ENCODE measurements around the gene KYNU.

The KYNU gene

GRCh38 chr2:143015656-143016055 lies 138.2 kb downstream of the KYNU start:
- Histone ChIP-seq H3K9me3 (ENCODE audit: severe bottlenecking) (no peaks in the 10 kb centered on the region), H3K36me3 (ENCODE audit: low read depth) (no peaks in the 10 kb centered on the region), H3K4me1 (ENCODE audit: insufficient read depth, poor library complexity, severe bottlenecking) (no peaks in the 10 kb centered on the region), H3K27ac (ENCODE audit: poor library complexity, severe bottlenecking) (no peak overlapping the region), H3K27me3 (ENCODE audit: insufficient read depth, poor library complexity, severe bottlenecking) (no peaks in the 10 kb centered on the region), H3K4me3 (ENCODE audit: severe bottlenecking) (no peak overlapping the region)
- ATAC-seq (ENCODE audit: low read depth) (no peak), DNase-seq (ENCODE audit: low spot score) (no peak)
- TF ChIP-seq, protein P1, sequence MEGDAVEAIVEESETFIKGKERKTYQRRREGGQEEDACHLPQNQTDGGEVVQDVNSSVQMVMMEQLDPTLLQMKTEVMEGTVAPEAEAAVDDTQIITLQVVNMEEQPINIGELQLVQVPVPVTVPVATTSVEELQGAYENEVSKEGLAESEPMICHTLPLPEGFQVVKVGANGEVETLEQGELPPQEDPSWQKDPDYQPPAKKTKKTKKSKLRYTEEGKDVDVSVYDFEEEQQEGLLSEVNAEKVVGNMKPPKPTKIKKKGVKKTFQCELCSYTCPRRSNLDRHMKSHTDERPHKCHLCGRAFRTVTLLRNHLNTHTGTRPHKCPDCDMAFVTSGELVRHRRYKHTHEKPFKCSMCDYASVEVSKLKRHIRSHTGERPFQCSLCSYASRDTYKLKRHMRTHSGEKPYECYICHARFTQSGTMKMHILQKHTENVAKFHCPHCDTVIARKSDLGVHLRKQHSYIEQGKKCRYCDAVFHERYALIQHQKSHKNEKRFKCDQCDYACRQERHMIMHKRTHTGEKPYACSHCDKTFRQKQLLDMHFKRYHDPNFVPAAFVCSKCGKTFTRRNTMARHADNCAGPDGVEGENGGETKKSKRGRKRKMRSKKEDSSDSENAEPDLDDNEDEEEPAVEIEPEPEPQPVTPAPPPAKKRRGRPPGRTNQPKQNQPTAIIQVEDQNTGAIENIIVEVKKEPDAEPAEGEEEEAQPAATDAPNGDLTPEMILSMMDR (IDR thresholded peaks at IDR 0.05; ENCODE audit: poor library complexity, severe bottlenecking): no peak

GRCh38 chr2:143026411-143027054 lies 149.1 kb downstream of the KYNU start:
- no peaks in the 10 kb centered on the region for H3K9me3 ChIP-seq (ENCODE audit: severe bottlenecking)
- TF ChIP-seq, protein P1 (IDR thresholded peaks at IDR 0.05; ENCODE audit: poor library complexity, severe bottlenecking): no peak
- ATAC-seq (ENCODE audit: low read depth): no peak
- no peak overlapping the region for H3K27ac ChIP-seq (ENCODE audit: poor library complexity, severe bottlenecking)
- H3K27me3 ChIP-seq (ENCODE audit: insufficient read depth, poor library complexity, severe bottlenecking): no peaks in the 10 kb centered on the region
- H3K36me3 ChIP-seq (ENCODE audit: low read depth): no peaks in the 10 kb centered on the region
- no peaks in the 10 kb centered on the region for H3K4me1 ChIP-seq (ENCODE audit: insufficient read depth, poor library complexity, severe bottlenecking)
- DNase-seq (ENCODE audit: low spot score): no peak
- no peak overlapping the region for H3K4me3 ChIP-seq (ENCODE audit: severe bottlenecking)

DNA sequence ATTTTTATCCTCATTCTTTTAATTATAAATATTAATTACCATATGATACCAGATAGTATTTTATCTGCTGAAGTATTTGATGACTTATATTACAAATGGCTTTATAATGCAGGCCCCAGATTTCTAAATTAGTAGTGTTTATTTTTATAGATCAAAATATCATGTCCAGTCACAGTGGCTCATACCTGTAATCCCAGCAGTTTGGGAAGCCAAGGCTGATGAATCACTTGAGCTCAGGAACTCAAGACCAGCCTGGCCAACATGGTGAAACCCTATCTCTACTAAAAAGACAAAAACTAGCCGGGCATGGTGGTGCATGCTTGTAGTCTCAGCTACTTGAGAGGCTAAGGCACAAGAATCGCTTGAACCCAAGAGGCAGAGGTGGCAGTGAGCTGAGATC lies 151.7 kb downstream of the KYNU start:
- Histone ChIP-seq H3K9me3 (ENCODE audit: severe bottlenecking) (no peaks in the 10 kb centered on the region), H3K4me3 (ENCODE audit: severe bottlenecking) (no peak overlapping the region), H3K27ac (ENCODE audit: poor library complexity, severe bottlenecking) (no peak overlapping the region), H3K36me3 (ENCODE audit: low read depth) (no peaks in the 10 kb centered on the region), H3K27me3 (ENCODE audit: insufficient read depth, poor library complexity, severe bottlenecking) (no peaks in the 10 kb centered on the region), H3K4me1 (ENCODE audit: insufficient read depth, poor library complexity, severe bottlenecking) (no peaks in the 10 kb centered on the region)
- ATAC-seq (ENCODE audit: low read depth) (peak; percentile 41; the same call in 1 of the 3 replicates), DNase-seq (ENCODE audit: low spot score) (no peak)
- TF ChIP-seq, protein P1 (IDR thresholded peaks at IDR 0.05; ENCODE audit: poor library complexity, severe bottlenecking): no peak

GRCh38 chr2:143030127-143030526 lies 152.7 kb downstream of the KYNU start:
- Histone ChIP-seq H3K27ac (ENCODE audit: poor library complexity, severe bottlenecking) (no peak overlapping the region), H3K4me3 (ENCODE audit: severe bottlenecking) (no peak overlapping the region), H3K4me1 (ENCODE audit: insufficient read depth, poor library complexity, severe bottlenecking) (no peaks in the 10 kb centered on the region), H3K9me3 (ENCODE audit: severe bottlenecking) (no peaks in the 10 kb centered on the region), H3K27me3 (ENCODE audit: insufficient read depth, poor library complexity, severe bottlenecking) (no peaks in the 10 kb centered on the region), H3K36me3 (ENCODE audit: low read depth) (no peaks in the 10 kb centered on the region)
- DNase-seq (ENCODE audit: low spot score) (no peak), ATAC-seq (ENCODE audit: low read depth) (no peak)
- TF ChIP-seq, protein P1 (IDR thresholded peaks at IDR 0.05; ENCODE audit: poor library complexity, severe bottlenecking): no peak

DNA sequence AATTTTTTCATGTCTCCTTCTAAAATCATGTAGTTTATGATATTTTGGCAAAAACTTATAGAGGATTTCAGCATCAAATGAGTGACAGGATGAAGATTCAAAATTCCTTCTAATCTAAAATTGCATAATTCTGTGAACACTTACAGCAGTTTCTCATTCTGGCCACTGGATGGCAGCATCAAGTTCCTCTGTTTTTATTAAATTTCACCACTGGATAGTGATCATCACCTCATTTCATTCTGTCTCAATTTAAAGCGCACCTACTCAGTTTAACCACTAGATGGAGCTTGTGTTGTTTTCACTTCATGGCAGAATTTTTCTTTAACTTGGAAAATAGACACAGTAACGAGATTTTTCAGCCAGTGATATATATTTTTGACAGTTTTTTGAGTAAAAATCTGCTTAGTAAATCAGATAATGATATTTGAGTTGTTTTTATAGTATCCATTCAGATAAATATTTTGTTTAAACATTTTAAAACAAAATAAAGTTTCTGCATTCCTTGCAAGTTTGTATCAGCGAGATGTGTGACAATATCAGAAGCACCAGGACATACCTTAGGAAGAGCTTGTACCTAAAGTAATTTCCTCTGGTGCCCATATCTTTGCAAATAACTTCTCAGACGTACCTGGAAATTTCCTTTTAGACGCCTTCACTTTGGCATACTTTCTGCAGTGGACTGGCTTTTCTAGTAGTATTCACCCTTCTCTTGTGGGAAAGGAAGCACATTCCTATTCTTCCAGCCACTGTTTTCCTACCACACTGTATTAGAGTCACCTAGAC lies 157.0 kb downstream of the KYNU start:
- Histone ChIP-seq H3K27ac (ENCODE audit: poor library complexity, severe bottlenecking) (no peak overlapping the region), H3K4me3 (ENCODE audit: severe bottlenecking) (no peak overlapping the region), H3K4me1 (ENCODE audit: insufficient read depth, poor library complexity, severe bottlenecking) (no peaks in the 10 kb centered on the region), H3K27me3 (ENCODE audit: insufficient read depth, poor library complexity, severe bottlenecking) (no peaks in the 10 kb centered on the region), H3K36me3 (ENCODE audit: low read depth) (no peaks in the 10 kb centered on the region), H3K9me3 (ENCODE audit: severe bottlenecking) (no peaks in the 10 kb centered on the region)
- TF ChIP-seq, protein P1 (IDR thresholded peaks at IDR 0.05; ENCODE audit: poor library complexity, severe bottlenecking): peak; percentile 98
- DNase-seq (ENCODE audit: low spot score) (no peak), ATAC-seq (ENCODE audit: low read depth) (peak; percentile 54; the same call in 2 of the 3 replicates)
